Measurements from ENCODE around the gene PROSER2.

PROSER2 gene

DNA sequence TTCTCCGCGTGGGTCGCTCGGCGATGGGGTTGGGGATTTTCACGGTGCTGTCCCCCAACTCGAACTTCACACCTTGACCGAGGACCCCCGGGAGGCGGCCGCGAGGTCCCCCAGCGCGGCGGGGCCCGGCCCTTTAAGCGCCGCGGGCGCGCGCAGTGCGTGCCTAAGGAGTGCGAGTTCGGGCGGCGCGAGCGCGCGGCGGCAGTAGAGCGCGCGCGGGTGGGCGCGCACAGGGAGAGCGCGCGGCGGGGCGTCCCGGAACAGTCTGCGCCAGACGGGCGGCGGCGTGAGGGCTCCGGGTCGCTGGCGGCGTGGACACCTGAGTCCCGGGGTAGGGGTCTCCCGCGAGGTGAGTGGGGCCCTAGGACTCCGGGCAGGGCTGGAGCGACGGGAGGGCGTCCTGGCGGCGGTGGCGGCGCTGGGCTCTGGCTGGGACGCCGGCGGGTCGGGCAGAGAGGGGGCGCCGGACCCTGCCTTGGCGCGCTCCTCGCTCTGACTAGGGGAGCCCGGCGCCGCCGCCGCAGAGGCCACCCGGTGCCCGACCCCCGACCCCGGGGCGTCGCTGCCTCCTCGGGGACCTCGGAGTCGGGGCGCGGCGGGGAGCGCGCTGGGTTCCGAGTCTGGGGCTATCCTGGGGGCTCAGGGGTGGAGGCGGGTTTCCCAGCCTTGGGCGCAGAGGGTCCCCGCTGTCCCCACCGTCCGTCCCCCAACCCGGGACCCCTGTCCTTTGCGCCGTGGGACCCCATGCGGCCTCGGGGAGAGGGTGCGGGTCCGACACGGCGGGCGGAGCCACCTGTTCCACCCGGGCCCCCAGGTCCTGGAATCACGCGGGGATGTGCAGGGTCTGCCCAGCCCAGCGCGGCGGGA is at the start of gene PROSER2:
Gene PROSER2 (plus strand): TSS at position 235 of the 867 bp plus-strand sequence. CDS start 28,722 bp downstream, outside the sequence.
- DNase-seq (ENCODE audit: low read depth in 4 of 4, low spot score in 1 of 4) = peak in 2 of 4 experiments; percentile 27 to 30

GRCh38 chr10:11773761-11774441 is 49.3 kb upstream of the PROSER2 start:
- no peak for DNase-seq (ENCODE audit: low read depth in 4 of 4, low spot score in 1 of 4)

GRCh38 chr10:11775412-11775811 is 47.7 kb upstream of the PROSER2 start:
- no peak for DNase-seq (ENCODE audit: low read depth in 4 of 4, low spot score in 1 of 4)

- DNase-seq (ENCODE audit: low read depth in 4 of 4, low spot score in 1 of 4) = no peak
Measured at GRCh38 chr10:11776080-11776479, 47.1 kb upstream of the PROSER2 start.

DNA sequence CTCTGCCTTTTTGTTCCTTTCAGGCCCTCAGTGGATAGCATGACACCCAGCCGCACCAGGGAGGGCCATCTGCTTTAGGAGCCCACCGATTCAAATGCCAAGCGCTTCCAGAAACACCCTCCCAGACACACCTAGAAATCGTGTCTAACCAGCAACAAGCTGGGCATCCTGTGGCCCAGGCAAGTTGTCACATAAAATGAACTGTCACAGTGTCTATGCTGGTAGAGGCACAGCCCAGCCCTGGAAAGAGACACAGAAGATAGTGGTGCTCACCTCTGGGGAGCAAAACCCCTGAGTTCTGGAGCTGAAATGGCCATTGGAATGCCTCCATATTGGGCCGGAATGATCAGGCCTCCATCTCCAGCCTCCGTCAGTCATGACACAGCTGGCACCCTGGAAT is 42.0 kb upstream of the PROSER2 start:
- DNase-seq (ENCODE audit: low read depth in 4 of 4, low spot score in 1 of 4) = no peak

GRCh38 chr10:11782793-11783557 is 40.2 kb upstream of the PROSER2 start:
- DNase-seq (ENCODE audit: low read depth in 4 of 4, low spot score in 1 of 4) = no peak

DNA sequence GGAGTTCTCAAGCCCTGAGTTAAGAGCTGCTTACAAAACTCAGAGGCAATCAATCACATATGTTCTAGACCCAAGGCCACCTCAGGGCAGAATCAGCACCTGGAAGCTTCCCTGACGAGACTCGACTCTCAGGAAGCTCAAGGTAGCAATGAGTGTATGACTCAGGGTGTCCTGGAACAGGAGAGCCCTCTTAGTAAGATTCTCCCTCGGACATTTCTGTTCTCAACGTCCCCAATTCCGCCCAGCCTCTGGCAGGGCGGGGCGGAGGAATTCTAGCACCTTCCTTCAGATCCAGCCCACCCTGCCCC is 39.6 kb upstream of the PROSER2 start:
- no peak for DNase-seq (ENCODE audit: low read depth in 4 of 4, low spot score in 1 of 4)

DNA sequence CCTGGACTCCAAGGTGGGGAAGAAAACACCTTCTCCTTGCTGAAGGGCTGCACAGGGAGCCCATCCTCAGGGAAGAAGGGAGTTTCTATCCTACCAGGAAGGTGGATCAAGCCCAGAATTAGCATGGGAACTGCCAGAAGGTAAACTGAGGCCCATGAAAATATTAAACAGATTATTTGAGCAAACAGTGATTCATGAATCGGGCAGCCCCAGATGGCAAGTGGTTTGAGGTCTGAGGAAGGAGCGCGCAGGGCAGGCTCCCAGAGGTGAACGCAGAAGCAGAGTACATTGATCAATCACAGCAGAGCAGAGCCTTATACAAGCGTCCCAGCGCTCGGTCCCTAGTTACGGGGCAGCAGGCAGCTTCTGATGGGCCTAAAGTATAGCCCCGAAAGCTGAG is 35.8 kb upstream of the PROSER2 start:
- no peak for DNase-seq (ENCODE audit: low read depth in 4 of 4, low spot score in 1 of 4)

- no peak for DNase-seq (ENCODE audit: low read depth in 4 of 4, low spot score in 1 of 4)
Measured at GRCh38 chr10:11787846-11788245, 35.3 kb upstream of the PROSER2 start.

- no peak for DNase-seq (ENCODE audit: low read depth in 4 of 4, low spot score in 1 of 4)
Measured at GRCh38 chr10:11789306-11789705, 33.9 kb upstream of the PROSER2 start.

GRCh38 chr10:11789956-11790355 is 33.2 kb upstream of the PROSER2 start:
- no peak for DNase-seq (ENCODE audit: low read depth in 4 of 4, low spot score in 1 of 4)

GRCh38 chr10:11793762-11794479 is 29.2 kb upstream of the PROSER2 start:
- DNase-seq (ENCODE audit: low read depth in 4 of 4, low spot score in 1 of 4) = no peak

DNA sequence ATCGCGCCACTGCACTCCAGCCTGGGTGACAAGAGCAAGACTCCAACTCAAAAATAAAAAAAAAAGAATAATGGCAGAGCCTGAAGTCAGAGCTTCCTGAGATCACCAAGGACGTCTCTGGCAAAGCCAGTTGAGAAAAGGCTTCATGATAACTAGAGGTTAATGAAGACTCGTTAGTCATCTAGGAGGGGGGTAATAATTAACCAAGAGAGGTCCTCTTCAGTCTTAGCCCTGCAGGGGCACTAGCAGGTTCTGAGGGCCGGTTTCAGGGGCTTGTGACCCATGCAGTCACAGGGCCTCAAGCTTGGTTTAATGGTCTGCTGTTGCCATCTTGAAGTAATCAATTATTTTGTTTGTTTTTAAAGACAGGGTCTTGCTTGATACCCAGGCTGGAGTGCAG is 28.6 kb upstream of the PROSER2 start:
- DNase-seq (ENCODE audit: low read depth in 4 of 4, low spot score in 1 of 4) = no peak

DNA sequence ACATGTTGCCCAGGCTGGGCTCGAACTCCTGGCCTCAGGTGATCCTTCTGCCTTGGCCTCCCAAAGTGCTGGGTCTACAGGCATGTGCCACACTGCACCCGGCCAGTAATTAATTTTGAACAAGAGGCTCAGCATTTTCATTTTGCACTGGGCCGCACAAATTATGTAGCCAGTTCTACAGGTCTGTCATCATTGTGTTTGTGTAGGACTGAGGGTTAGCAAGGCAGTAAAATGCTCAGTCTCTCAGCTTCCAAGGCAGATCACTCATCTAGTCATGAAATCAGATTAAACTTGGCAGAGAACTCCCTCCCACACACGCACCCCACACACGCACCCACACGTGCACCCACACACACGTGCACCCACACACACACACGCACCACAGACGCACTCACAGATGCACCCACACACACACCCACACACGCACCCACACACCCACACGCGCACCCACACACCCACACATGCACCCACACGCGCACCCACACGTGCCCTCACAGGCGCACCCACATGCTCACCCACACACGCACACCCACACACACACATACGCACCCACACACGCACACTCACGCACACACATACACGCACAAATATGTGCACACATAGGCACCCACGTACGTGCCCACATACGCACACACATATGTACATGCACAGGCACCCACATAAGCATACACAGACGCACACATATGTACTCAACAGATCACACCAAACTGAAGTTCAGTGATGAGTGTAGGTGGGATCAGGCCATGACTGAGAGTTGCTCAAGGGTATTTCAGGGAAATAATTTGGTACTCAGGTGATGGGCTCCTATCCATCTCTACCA is 27.8 kb upstream of the PROSER2 start:
- no peak for DNase-seq (ENCODE audit: low read depth in 4 of 4, low spot score in 1 of 4)

- DNase-seq (ENCODE audit: low read depth in 4 of 4, low spot score in 1 of 4) = no peak
Measured at GRCh38 chr10:11796474-11796873, 26.7 kb upstream of the PROSER2 start.

GRCh38 chr10:11797281-11797680 is 25.9 kb upstream of the PROSER2 start:
- no peak for DNase-seq (ENCODE audit: low read depth in 4 of 4, low spot score in 1 of 4)

- DNase-seq (ENCODE audit: low read depth in 4 of 4, low spot score in 1 of 4) = no peak
Measured at GRCh38 chr10:11797847-11798633, 25.1 kb upstream of the PROSER2 start.

DNA sequence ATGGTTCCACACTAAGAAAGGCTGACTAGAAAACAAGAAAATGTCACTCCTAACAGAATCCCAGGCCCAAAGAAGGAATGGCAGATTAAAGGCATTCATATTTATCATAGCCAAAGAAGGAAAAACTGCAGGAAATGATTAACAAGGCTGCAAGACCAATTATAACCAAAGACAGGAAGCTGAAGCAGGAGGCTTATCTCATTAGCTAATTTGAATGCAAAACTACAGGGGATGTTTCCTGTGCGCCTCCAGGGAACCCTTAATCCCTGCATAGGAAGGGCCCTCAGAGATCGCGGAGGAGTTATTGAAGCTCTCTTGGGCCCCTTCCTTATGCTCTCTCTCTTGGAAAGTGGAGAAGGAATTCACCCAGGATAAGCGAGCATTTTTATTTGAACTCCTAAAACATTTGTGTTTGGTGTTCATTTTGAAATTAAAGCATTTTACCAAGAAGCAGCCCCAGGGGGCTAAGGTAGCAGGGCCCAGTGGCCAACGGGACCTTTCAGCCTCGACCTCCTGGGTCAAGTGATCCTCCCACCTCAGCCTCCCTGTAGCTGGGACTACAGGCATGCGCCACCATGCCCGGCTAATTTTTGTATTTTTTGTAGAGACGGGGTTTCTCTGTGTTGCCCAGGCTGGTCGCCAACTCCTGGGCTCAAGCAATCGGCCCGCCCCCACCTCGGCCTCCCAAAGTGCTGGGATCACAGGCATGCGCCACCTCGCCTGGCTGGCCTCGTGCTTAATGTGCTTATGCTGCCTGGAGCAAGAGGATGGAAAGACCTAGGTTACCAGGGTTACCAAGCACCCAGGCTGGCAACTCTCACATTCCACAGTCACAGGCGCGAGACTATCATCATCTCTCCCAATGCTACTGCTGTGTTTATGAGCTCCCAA is 24.1 kb upstream of the PROSER2 start:
- DNase-seq (ENCODE audit: low read depth in 4 of 4, low spot score in 1 of 4) = no peak

DNA sequence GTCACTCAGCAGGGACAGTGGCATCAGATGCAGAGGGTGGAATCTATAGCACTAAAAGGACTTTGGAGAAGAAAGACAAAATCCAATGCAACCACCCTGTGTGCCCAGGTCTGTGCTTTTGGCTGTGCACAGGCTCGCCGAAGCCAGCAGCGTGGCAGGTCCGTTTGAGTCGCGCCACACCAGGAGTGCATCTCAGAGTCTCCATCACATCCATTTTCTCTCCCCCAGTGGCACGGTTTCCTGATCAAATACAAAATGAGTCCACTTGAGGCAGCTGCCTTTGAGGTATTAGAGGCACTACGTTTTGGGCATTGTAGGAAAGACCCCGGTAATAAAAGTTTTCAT is 23.4 kb upstream of the PROSER2 start:
- DNase-seq (ENCODE audit: low read depth in 4 of 4, low spot score in 1 of 4) = no peak
